ENCODE data around the gene PITPNM1. TPM values are rescaled to one million over a fixed set of nuclear protein-coding genes. Genes with fewer than 3 reads are reported as not detected.

PITPNM1 gene
- total RNA-seq, 4 donors from 2014 or later, result 24.5 to 35.9 (median 28.7) TPM

GRCh38 chr11:67495234-67496005 is 9.7 kb downstream of the PITPNM1 start:
- Histone ChIP-seq H3K9me3 (no peaks in the 10 kb centered on the region), H3K27me3 (no peaks in the 10 kb centered on the region), H3K4me1 (no peaks in the 10 kb centered on the region), H3K36me3 (peaks cover 24 to 100% (median 32%) of the 10 kb centered on the region in 3 donors), H3K4me3 (no peak overlapping the region), H3K27ac (no peak overlapping the region)
- intact Hi-C loops (cut with DNase I), result no loop called here
- no peak for DNase-seq
- WGBS, 2 donors, result 86% methylated on average over 6 of the region's 16 CpGs; no CpG with 5 or more reads in 1 of the 2 donors
- TF ChIP-seq CTCF (IDR thresholded peaks at IDR 0.05) (no peak), POLR2A (IDR thresholded peaks at IDR 0.05) (no peak)

- Histone ChIP-seq H3K27ac (no peak overlapping the region), H3K36me3 (peaks cover 31 to 100% (median 38%) of the 10 kb centered on the region in 3 donors), H3K27me3 (no peaks in the 10 kb centered on the region), H3K4me3 (no peak overlapping the region), H3K4me1 (no peaks in the 10 kb centered on the region), H3K9me3 (no peaks in the 10 kb centered on the region)
- DNase-seq, result no peak
- WGBS, 2 donors, result 80 to 87% methylated on average over 17 to 27 of the region's 59 CpGs
- intact Hi-C loops (cut with DNase I), result no loop called here
- TF ChIP-seq CTCF (IDR thresholded peaks at IDR 0.05), result no peak
- no peak for TF ChIP-seq POLR2A (IDR thresholded peaks at IDR 0.05)
These were observed 10.6 kb downstream of the PITPNM1 start for GRCh38 chr11:67494371-67495233.

- intact Hi-C loops (cut with DNase I), result no loop called here
- 90 to 93% methylated on average over 2 to 33 of the region's 65 CpGs for WGBS, 2 donors
- H3K4me3 ChIP-seq, result no peak overlapping the region
- no peak overlapping the region for H3K27ac ChIP-seq
- H3K36me3 ChIP-seq, result peaks cover 39 to 100% (median 43%) of the 10 kb centered on the region in 3 donors
- TF ChIP-seq POLR2A (IDR thresholded peaks at IDR 0.05) (no peak), CTCF (IDR thresholded peaks at IDR 0.05) (no peak)
- no peaks in the 10 kb centered on the region for H3K4me1 ChIP-seq
- no peaks in the 10 kb centered on the region for H3K27me3 ChIP-seq
- no peak for DNase-seq
- no peaks in the 10 kb centered on the region for H3K9me3 ChIP-seq
These were observed 11.4 kb downstream of the PITPNM1 start for GRCh38 chr11:67493548-67494370.

- no peak overlapping the region for H3K4me3 ChIP-seq
- no peaks in the 10 kb centered on the region for H3K9me3 ChIP-seq
- TF ChIP-seq CTCF (IDR thresholded peaks at IDR 0.05) (no peak), POLR2A (IDR thresholded peaks at IDR 0.05) (no peak)
- H3K36me3 ChIP-seq, result peaks cover 42 to 98% (median 43%) of the 10 kb centered on the region in 3 donors
- intact Hi-C loops (cut with DNase I), result no loop called here
- no peak overlapping the region for H3K27ac ChIP-seq
- H3K27me3 ChIP-seq, result no peaks in the 10 kb centered on the region
- no CpG with 5 or more reads among the region's 46 CpGs for WGBS, 2 donors
- no peaks in the 10 kb centered on the region for H3K4me1 ChIP-seq
- DNase-seq, result no peak
These were observed 12.2 kb downstream of the PITPNM1 start for GRCh38 chr11:67492801-67493547.
